ENCODE results near the gene PROM2. TPM values are rescaled to one million over a fixed set of nuclear protein-coding genes. Genes with fewer than 3 reads are reported as not detected.

PROM2 gene
- total RNA-seq, 1 donor from 2014 or later: 0.93 TPM

- DNase-seq (ENCODE audit: low read depth) (peak; percentile 12), FAIRE-seq (no peak)
- H3K4me2 ChIP-seq (ENCODE audit: low read length): no peak overlapping the region
- no peaks in the 10 kb centered on the region for H3K27me3 ChIP-seq (ENCODE audit: insufficient read depth, low read length)
- no peaks in the 10 kb centered on the region for H3K4me1 Mint-ChIP-seq (ENCODE audit: low read depth, unreplicated experiment)
- no peaks in the 10 kb centered on the region for H3K79me2 ChIP-seq (ENCODE audit: insufficient read depth, low read length)
- H3K36me3 ChIP-seq (ENCODE audit: insufficient read depth, low read length): no peaks in the 10 kb centered on the region
- no peaks in the 10 kb centered on the region for H3K36me3 Mint-ChIP-seq (ENCODE audit: low read depth, unreplicated experiment)
- no peak overlapping the region for H3K27ac Mint-ChIP-seq (ENCODE audit: unreplicated experiment)
- H3K9ac ChIP-seq (ENCODE audit: low read length): no peak overlapping the region
- no peak overlapping the region for H3K4me3 ChIP-seq (ENCODE audit: insufficient read depth, low read depth, low read length)
- H3K9me3 ChIP-seq (ENCODE audit: insufficient read depth, low read depth, low read length): no peaks in the 10 kb centered on the region
- H3K27ac ChIP-seq (ENCODE audit: low read depth, low read length): no peak overlapping the region
- H2AFZ ChIP-seq (ENCODE audit: low read depth, low read length): no peak overlapping the region
- H3K4me1 ChIP-seq (ENCODE audit: insufficient read depth, low read length): no peaks in the 10 kb centered on the region
- no peaks in the 10 kb centered on the region for H4K20me1 ChIP-seq (ENCODE audit: insufficient read depth, low read length)
- H3K27me3 Mint-ChIP-seq (ENCODE audit: low read depth, unreplicated experiment): peaks cover 6% of the 10 kb centered on the region
- H3K9me3 Mint-ChIP-seq (ENCODE audit: unreplicated experiment): peaks cover 15% of the 10 kb centered on the region
- no peak overlapping the region for H3K4me3 Mint-ChIP-seq (ENCODE audit: unreplicated experiment)
- TF ChIP-seq EZH2 (IDR thresholded peaks at IDR 0.05; ENCODE audit: insufficient read depth, low read length) (no peak), CTCF (IDR thresholded peaks at IDR 0.05; ENCODE audit: insufficient read depth, low read depth, low read length) (no peak)
These were observed 39.4 kb upstream of the PROM2 start for GRCh38 chr2:95234816-95235215.

GRCh38 chr2:95238131-95238530 lies 36.1 kb upstream of the PROM2 start:
- peaks cover 36% of the 10 kb centered on the region for H3K9me3 Mint-ChIP-seq (ENCODE audit: unreplicated experiment)

More at GRCh38 chr2:95238131-95238530, 36.1 kb upstream of the PROM2 start:
- Histone ChIP-seq H3K27me3 (ENCODE audit: insufficient read depth, low read length) (no peaks in the 10 kb centered on the region), H3K4me3 (ENCODE audit: insufficient read depth, low read depth, low read length) (no peak overlapping the region), H3K9me3 (ENCODE audit: insufficient read depth, low read depth, low read length) (peaks cover 8% of the 10 kb centered on the region), H3K36me3 (ENCODE audit: insufficient read depth, low read length) (no peaks in the 10 kb centered on the region), H3K79me2 (ENCODE audit: insufficient read depth, low read length) (no peaks in the 10 kb centered on the region), H3K9ac (ENCODE audit: low read length) (no peak overlapping the region), H2AFZ (ENCODE audit: low read depth, low read length) (no peak overlapping the region), H4K20me1 (ENCODE audit: insufficient read depth, low read length) (no peaks in the 10 kb centered on the region), H3K27ac (ENCODE audit: low read depth, low read length) (no peak overlapping the region), H3K4me2 (ENCODE audit: low read length) (no peak overlapping the region), H3K4me1 (ENCODE audit: insufficient read depth, low read length) (no peaks in the 10 kb centered on the region)
- Mint-ChIP-seq H3K4me3 (ENCODE audit: unreplicated experiment) (no peak overlapping the region), H3K27me3 (ENCODE audit: low read depth, unreplicated experiment) (peaks cover 9% of the 10 kb centered on the region), H3K4me1 (ENCODE audit: low read depth, unreplicated experiment) (no peaks in the 10 kb centered on the region), H3K36me3 (ENCODE audit: low read depth, unreplicated experiment) (no peaks in the 10 kb centered on the region), H3K27ac (ENCODE audit: unreplicated experiment) (no peak overlapping the region)
- TF ChIP-seq CTCF (IDR thresholded peaks at IDR 0.05; ENCODE audit: insufficient read depth, low read depth, low read length) (no peak), EZH2 (IDR thresholded peaks at IDR 0.05; ENCODE audit: insufficient read depth, low read length) (no peak)
- DNase-seq (ENCODE audit: low read depth) (no peak), FAIRE-seq (no peak)
